Caco-2 (cell line): ENCODE data around the gene RALGAPA2. TPM values are rescaled to one million over a fixed set of nuclear protein-coding genes. Genes with fewer than 3 reads are reported as not detected.

ENCODE experiments used
- BruUV-seq: library from RNA; stranded (reverse); fragments of 400-500 nt; replicated peaks from 2 replicates; lab custom pipeline; 2021; lab: Mats Ljungman, UMichigan
- CTCF ChIA-PET: fragments of 300-600 bp; sonication (Branson Sonifier 250); formaldehyde crosslinking; loops from one replicate; lab custom pipeline; 2022; ENCODE audit warnings: antibody characterized with exemption; lab: Charles Lee
- POLR2A ChIA-PET: fragments of 300-600 bp; sonication (Branson Sonifier 250); formaldehyde crosslinking; loops from one replicate; lab custom pipeline; 2022; ENCODE audit warnings: antibody characterized with exemption; lab: Charles Lee
- DNase-seq, 2 experiments: peaks; one replicate each; pipeline versions ENCODE4 v3.0.0 to v3.0.0-alpha.2; 2020 to 2022
- H3K27me3 ChIP-seq: replicated peaks from 2 replicates; pipeline ENCODE4 v1.6.0; 2011; ENCODE audit warnings: low read length; ENCODE audit not compliant: control insufficient read depth, insufficient read depth
- H3K36me3 ChIP-seq: 2 replicates; pipeline ENCODE4 v1.5.1; 2011; ENCODE audit warnings: low read length; ENCODE audit not compliant: control insufficient read depth, insufficient read depth
- H3K4me1 ChIP-seq: fragments of 250-450 bp; sonication (Bioruptor Pico); 2 replicates; pipeline ENCODE4 v1.5.1; 2020; ENCODE audit warnings: mild to moderate bottlenecking
- H3K4me3 ChIP-seq: 2 replicates; pipeline ENCODE4 v1.5.1; 2011; ENCODE audit warnings: low read depth, mild to moderate bottlenecking, control low read depth, low read length
- H3K9me3 ChIP-seq: fragments of 250-450 bp; sonication (Bioruptor Pico); 2 replicates; pipeline ENCODE4 v1.5.1; 2020; ENCODE audit warnings: mild to moderate bottlenecking, moderate library complexity
- H3K27ac Mint-ChIP-seq: one replicate; pipeline ENCODE4 v1.8.0; 2022; ENCODE audit warnings: mixed read lengths; ENCODE audit not compliant: unreplicated experiment
- H3K27me3 Mint-ChIP-seq: one replicate; pipeline ENCODE4 v1.8.0; 2022; ENCODE audit warnings: mixed read lengths; ENCODE audit not compliant: insufficient read depth, unreplicated experiment
- H3K36me3 Mint-ChIP-seq: one replicate; pipeline ENCODE4 v1.8.0; 2022; ENCODE audit warnings: mild to moderate bottlenecking, mixed read lengths; ENCODE audit not compliant: insufficient read depth, unreplicated experiment
- H3K4me1 Mint-ChIP-seq: one replicate; pipeline ENCODE4 v1.8.0; 2022; ENCODE audit warnings: low read depth, mixed read lengths; ENCODE audit not compliant: unreplicated experiment
- H3K4me3 Mint-ChIP-seq: one replicate; pipeline ENCODE4 v1.8.0; 2022; ENCODE audit warnings: mild to moderate bottlenecking, moderate library complexity, mixed read lengths; ENCODE audit not compliant: unreplicated experiment
- H3K9me3 Mint-ChIP-seq: one replicate; pipeline ENCODE4 v1.8.0; 2022; ENCODE audit warnings: mixed read lengths; ENCODE audit not compliant: unreplicated experiment
- CTCF ChIP-seq, 2 experiments: fragments of 200-600 bp in 1 of 2; IDR thresholded peaks; 1 replicate in 1 of 2; 2 replicates in 1 of 2; pipeline versions ENCODE4 v1.5.1 to v1.8.0; 2011 to 2022; ENCODE audit warnings: antibody characterized with exemption in 1 of 2, control low read depth in 1 of 2, inconsistent platforms in 1 of 2, low read depth in 1 of 2, low read length in 1 of 2, mild to moderate bottlenecking in 1 of 2, moderate library complexity in 1 of 2; ENCODE audit not compliant: insufficient read depth in 1 of 2, severe bottlenecking in 1 of 2, unreplicated experiment in 1 of 2
- intact Hi-C: fragments of 100-400 bp; cut with micrococcal nuclease; formaldehyde crosslinking; loops from one replicate; pipeline ENCODE4 v1.10.0; 2022; ENCODE audit not compliant: unreplicated experiment
- total RNA-seq: library from RNA; stranded (reverse); gene quantifications from 2 replicates; pipeline ENCODE4 v1.2.3, GENCODE V29; 2022

Gene RALGAPA2
- total RNA-seq, 1 experiment from 2014 or later, result 17.3 TPM

GRCh38 chr20:20353576-20353975 is 358.9 kb downstream of the RALGAPA2 start:
- H3K9me3 Mint-ChIP-seq, result no peaks in the 10 kb centered on the region
- no peaks in the 10 kb centered on the region for H3K36me3 Mint-ChIP-seq
- no TSS peak for BruUV-seq

GRCh38 chr20:20344476-20344875 is 368.0 kb downstream of the RALGAPA2 start:
- Histone ChIP-seq H3K27me3 (no peaks in the 10 kb centered on the region), H3K4me1 (no peaks in the 10 kb centered on the region), H3K9me3 (no peaks in the 10 kb centered on the region; the same call in 1 of the 2 replicates), H3K36me3 (no peaks in the 10 kb centered on the region), H3K4me3 (no peak overlapping the region)
- intact Hi-C loops, result no loop called here
- no peak for TF ChIP-seq CTCF (IDR thresholded peaks at IDR 0.05; ENCODE audit: insufficient read depth in 1 of 2, low read depth in 1 of 2, low read length in 1 of 2, severe bottlenecking in 1 of 2, unreplicated experiment in 1 of 2)
- Mint-ChIP-seq H3K4me3 (no peak overlapping the region), H3K36me3 (no peaks in the 10 kb centered on the region), H3K27ac (no peak overlapping the region), H3K9me3 (no peaks in the 10 kb centered on the region), H3K4me1 (no peaks in the 10 kb centered on the region), H3K27me3 (peaks cover 23% of the 10 kb centered on the region)
- BruUV-seq, result no TSS peak
- POLR2A ChIA-PET, result no interaction called here
- DNase-seq, result no peak
- CTCF ChIA-PET, result no interaction called here

More at GRCh38 chr20:20353576-20353975, 358.9 kb downstream of the RALGAPA2 start:
- H3K4me1 Mint-ChIP-seq, result no peaks in the 10 kb centered on the region
- no peak overlapping the region for H3K27ac Mint-ChIP-seq
- POLR2A ChIA-PET, result no interaction called here
- peaks cover 3% of the 10 kb centered on the region for H3K27me3 Mint-ChIP-seq
- no peak for TF ChIP-seq CTCF (IDR thresholded peaks at IDR 0.05; ENCODE audit: insufficient read depth in 1 of 2, low read depth in 1 of 2, low read length in 1 of 2, severe bottlenecking in 1 of 2, unreplicated experiment in 1 of 2)
- H3K9me3 ChIP-seq, result no peaks in the 10 kb centered on the region
- H3K4me3 Mint-ChIP-seq, result no peak overlapping the region
- no peaks in the 10 kb centered on the region for H3K4me1 ChIP-seq
- CTCF ChIA-PET, result no interaction called here
- no peak for DNase-seq
- intact Hi-C loops, result no loop called here
- H3K27me3 ChIP-seq, result no peaks in the 10 kb centered on the region; the same call in 1 of the 2 replicates
- H3K4me3 ChIP-seq, result no peak overlapping the region
- H3K36me3 ChIP-seq, result no peaks in the 10 kb centered on the region

GRCh38 chr20:20343932-20344331 is 368.5 kb downstream of the RALGAPA2 start:
- DNase-seq, result no peak
- Mint-ChIP-seq H3K27ac (no peak overlapping the region), H3K4me3 (no peak overlapping the region), H3K36me3 (no peaks in the 10 kb centered on the region), H3K9me3 (no peaks in the 10 kb centered on the region), H3K27me3 (peaks cover 20% of the 10 kb centered on the region), H3K4me1 (no peaks in the 10 kb centered on the region)
- Histone ChIP-seq H3K9me3 (no peaks in the 10 kb centered on the region; the same call in 1 of the 2 replicates), H3K27me3 (no peaks in the 10 kb centered on the region), H3K4me3 (no peak overlapping the region), H3K4me1 (no peaks in the 10 kb centered on the region), H3K36me3 (no peaks in the 10 kb centered on the region)
- CTCF ChIA-PET, result no interaction called here
- intact Hi-C loops, result no loop called here
- no peak for TF ChIP-seq CTCF (IDR thresholded peaks at IDR 0.05; ENCODE audit: insufficient read depth in 1 of 2, low read depth in 1 of 2, low read length in 1 of 2, severe bottlenecking in 1 of 2, unreplicated experiment in 1 of 2)
- no TSS peak for BruUV-seq
- POLR2A ChIA-PET, result no interaction called here
